WTC11 (cell line): ENCODE results near the gene FAR1. TPM values are rescaled to one million over a fixed set of nuclear protein-coding genes. Genes with fewer than 3 reads are reported as not detected.

Experiments
- ATAC-seq: fragments of 200-7000 bp; cut with Tn5 transposase; 2 replicates; pipeline ENCODE4 v1.10.0; 2021; ENCODE audit warnings: mild to moderate bottlenecking, moderate library complexity
- CTCF ChIA-PET: fragments of 300-600 bp; sonication (Branson Sonifier 250); formaldehyde crosslinking; loops from one replicate; lab custom pipeline; 2021; ENCODE audit warnings: antibody characterized with exemption; lab: Charles Lee
- POLR2A ChIA-PET: fragments of 350-600 bp; sonication (Branson Sonifier 250); formaldehyde crosslinking; loops from one replicate; lab custom pipeline; 2021; ENCODE audit warnings: antibody characterized with exemption; lab: Charles Lee
- DNase-seq: peaks from one replicate; pipeline ENCODE4 v3.0.0; 2021; ENCODE audit warnings: low spot score
- H3K27ac Mint-ChIP-seq: 2 replicates; pipeline ENCODE4 v1.8.0; 2021; ENCODE audit warnings: mixed read lengths
- H3K27me3 Mint-ChIP-seq: 2 replicates; pipeline ENCODE4 v1.8.0; 2021; ENCODE audit warnings: low read depth, mild to moderate bottlenecking, moderate library complexity, mixed read lengths
- H3K36me3 Mint-ChIP-seq: 2 replicates; pipeline ENCODE4 v1.8.0; 2021; ENCODE audit warnings: mixed read lengths
- H3K4me1 Mint-ChIP-seq: 2 replicates; pipeline ENCODE4 v1.8.0; 2022; ENCODE audit warnings: mixed read lengths
- H3K4me3 Mint-ChIP-seq: 2 replicates; pipeline ENCODE4 v1.8.0; 2021; ENCODE audit warnings: mild to moderate bottlenecking, moderate library complexity, mixed read lengths
- H3K9me3 Mint-ChIP-seq: 2 replicates; pipeline ENCODE4 v1.8.0; 2021; ENCODE audit warnings: mixed read lengths
- ATF3 ChIP-seq: sonication (generic); formaldehyde crosslinking; conservative IDR thresholded peaks from 2 replicates; pipeline ENCODE4 v1.8.1; 2022; ENCODE audit warnings: mild to moderate bottlenecking, missing genetic modification reagents
- CDX4 ChIP-seq: fragments of 250-450 bp; sonication (Bioruptor Pico); IDR thresholded peaks from 2 replicates; pipeline ENCODE4 v1.9.0; 2021; ENCODE audit warnings: moderate library complexity, mild to moderate bottlenecking, inconsistent platforms, borderline replicate concordance
- CREM ChIP-seq: sonication (generic); formaldehyde crosslinking; IDR thresholded peaks from 2 replicates; pipeline ENCODE4 v1.8.1; 2022; ENCODE audit warnings: mild to moderate bottlenecking, missing genetic modification reagents, moderate library complexity
- CTCF ChIP-seq: fragments of 200-600 bp; IDR thresholded peaks from 2 replicates; pipeline ENCODE4 v1.8.0; 2022; ENCODE audit warnings: antibody characterized with exemption
- E2F4 ChIP-seq: sonication (generic); formaldehyde crosslinking; IDR thresholded peaks from 2 replicates; pipeline ENCODE4 v1.8.1; 2022; ENCODE audit warnings: low read depth, mild to moderate bottlenecking, moderate library complexity, missing genetic modification reagents, borderline replicate concordance
- ESRRA ChIP-seq: sonication (generic); formaldehyde crosslinking; IDR thresholded peaks from 2 replicates; pipeline ENCODE4 v1.8.1; 2022; ENCODE audit warnings: mild to moderate bottlenecking, missing genetic modification reagents, borderline replicate concordance
- ETV6 ChIP-seq: sonication (generic); formaldehyde crosslinking; IDR thresholded peaks from 2 replicates; pipeline ENCODE4 v1.8.1; 2022; ENCODE audit warnings: mild to moderate bottlenecking, missing genetic modification reagents
- GABPB1 ChIP-seq: sonication (generic); formaldehyde crosslinking; IDR thresholded peaks from 2 replicates; pipeline ENCODE4 v1.8.1; 2023; ENCODE audit warnings: mild to moderate bottlenecking, missing genetic modification reagents
- IRF2 ChIP-seq: sonication (generic); formaldehyde crosslinking; IDR thresholded peaks from 2 replicates; pipeline ENCODE4 v1.8.0; 2022; ENCODE audit warnings: low read depth, missing genetic modification reagents, borderline replicate concordance
- JUN ChIP-seq: sonication (generic); formaldehyde crosslinking; IDR thresholded peaks from 2 replicates; pipeline ENCODE4 v1.8.0; 2023; ENCODE audit warnings: mild to moderate bottlenecking, missing genetic modification reagents
- MAX ChIP-seq: sonication (generic); formaldehyde crosslinking; IDR thresholded peaks from 2 replicates; pipeline ENCODE4 v1.8.0; 2022; ENCODE audit warnings: mild to moderate bottlenecking, missing genetic modification reagents
- NR1H2 ChIP-seq: sonication (generic); formaldehyde crosslinking; IDR thresholded peaks from 2 replicates; pipeline ENCODE4 v1.9.0; 2021; ENCODE audit warnings: mild to moderate bottlenecking, moderate library complexity, missing genetic modification reagents
- PRDM15 ChIP-seq: sonication (generic); formaldehyde crosslinking; IDR thresholded peaks from 2 replicates; pipeline ENCODE4 v1.8.0; 2022; ENCODE audit warnings: missing genetic modification reagents
- RELA ChIP-seq: sonication (generic); formaldehyde crosslinking; IDR thresholded peaks from 2 replicates; pipeline ENCODE4 v1.8.1; 2022; ENCODE audit warnings: missing genetic modification reagents, mild to moderate bottlenecking, borderline replicate concordance
- TCF7 ChIP-seq: sonication (generic); formaldehyde crosslinking; IDR thresholded peaks from 2 replicates; pipeline ENCODE4 v1.8.0; 2022; ENCODE audit warnings: mild to moderate bottlenecking, low read depth, missing genetic modification reagents, moderate library complexity
- USF2 ChIP-seq: sonication (generic); formaldehyde crosslinking; IDR thresholded peaks from 2 replicates; pipeline ENCODE4 v1.8.1; 2023; ENCODE audit warnings: mild to moderate bottlenecking, missing genetic modification reagents, moderate library complexity
- ZNF416 ChIP-seq: fragments of 250-450 bp; sonication (Bioruptor Pico); IDR thresholded peaks from 2 replicates; pipeline ENCODE4 v1.9.0; 2021; ENCODE audit warnings: mild to moderate bottlenecking, inconsistent platforms
- ZNF532 ChIP-seq: fragments of 250-450 bp; sonication (Bioruptor Pico); IDR thresholded peaks from 2 replicates; pipeline ENCODE4 v1.9.0; 2021; ENCODE audit warnings: mild to moderate bottlenecking, borderline replicate concordance
- total RNA-seq: library from RNA; stranded (reverse); gene quantifications from 3 replicates; pipeline ENCODE4 v1.2.3, GENCODE V29; 2021

The FAR1 gene
- total RNA-seq, 1 experiment from 2014 or later: 63.9 TPM

GRCh38 chr11:13644997-13645687 is 23.3 kb upstream of the FAR1 start:
- ATAC-seq: no peak
- Mint-ChIP-seq H3K4me3 (no peak overlapping the region), H3K27ac (no peak overlapping the region), H3K36me3 (no peaks in the 10 kb centered on the region), H3K27me3 (no peaks in the 10 kb centered on the region), H3K4me1 (no peaks in the 10 kb centered on the region), H3K9me3 (peaks cover 4% of the 10 kb centered on the region)
- POLR2A ChIA-PET: no interaction called here
- CTCF ChIA-PET: no interaction called here
- DNase-seq: no peak
- TF ChIP-seq PRDM15 (CRISPR knock-in tag): no peak
- no peak for TF ChIP-seq TCF7 (CRISPR knock-in tag)
- TF ChIP-seq E2F4 (CRISPR knock-in tag): no peak
- no peak for TF ChIP-seq IRF2 (CRISPR knock-in tag)
- TF ChIP-seq ETV6 (CRISPR knock-in tag): no peak
- TF ChIP-seq RELA (CRISPR knock-in tag): no peak
- no peak for TF ChIP-seq USF2 (CRISPR knock-in tag)

GRCh38 chr11:13647391-13647790 is 21.1 kb upstream of the FAR1 start:
- CTCF ChIA-PET: no interaction called here
- DNase-seq (no peak), ATAC-seq (no peak)
- Mint-ChIP-seq H3K4me1 (peaks cover 6% of the 10 kb centered on the region; the same call in 1 of the 2 replicates), H3K27me3 (no peaks in the 10 kb centered on the region), H3K27ac (no peak overlapping the region), H3K9me3 (peaks cover 16% of the 10 kb centered on the region), H3K4me3 (no peak overlapping the region), H3K36me3 (0 out of 2 replicates have a peak, but pooled peaks cover 2% of the 10 kb centered on the region)
- TF ChIP-seq ATF3 (CRISPR knock-in tag) (no peak), NR1H2 (CRISPR knock-in tag) (no peak), GABPB1 (no peak), CDX4 (no peak)
- POLR2A ChIA-PET: no interaction called here

GRCh38 chr11:13649619-13650018 is 18.8 kb upstream of the FAR1 start:
- no peak for DNase-seq
- peaks cover 6% of the 10 kb centered on the region; the same call in 1 of the 2 replicates for H3K4me1 Mint-ChIP-seq
- H3K27ac Mint-ChIP-seq: no peak overlapping the region
- ChIA-PET CTCF (no interaction called here), POLR2A (no interaction called here)
- no peak for ATAC-seq
- H3K27me3 Mint-ChIP-seq: peaks cover 6% of the 10 kb centered on the region
- H3K36me3 Mint-ChIP-seq: 0 out of 2 replicates have a peak, but pooled peaks cover 2% of the 10 kb centered on the region
- H3K4me3 Mint-ChIP-seq: no peak overlapping the region
- H3K9me3 Mint-ChIP-seq: peaks cover 16% of the 10 kb centered on the region
- TF ChIP-seq MAX (CRISPR knock-in tag): no peak
- no peak for TF ChIP-seq CREM
- TF ChIP-seq IRF2 (CRISPR knock-in tag): no peak
- TF ChIP-seq CTCF: no peak
- TF ChIP-seq JUN: no peak
- no peak for TF ChIP-seq ESRRA (CRISPR knock-in tag)
- TF ChIP-seq ZNF532 (CRISPR knock-in tag): no peak
- TF ChIP-seq ZNF416 (CRISPR knock-in tag): no peak
